Retinal pigment epithelial cell (primary cell): ENCODE results near the gene PDCL3.

ENCODE experiments used
- DNase-seq: peaks from one replicate; pipeline ENCODE4 v3.0.0-alpha.2; 2010; ENCODE audit warnings: low read depth
- H3K4me3 ChIP-seq: 2 replicates; pipeline ENCODE4 v1.5.1; 2011; ENCODE audit warnings: mild to moderate bottlenecking, low read length, control low read depth, moderate library complexity
- TF ChIP-seq, protein P1 (sequence below): conservative IDR thresholded peaks from 2 replicates; pipeline ENCODE4 v1.5.1; 2011; ENCODE audit warnings: low read depth, low read length, control low read depth, inconsistent platforms

The PDCL3 gene

GRCh38 chr2:100556746-100557145 lies 6.0 kb upstream of the PDCL3 start:
- TF ChIP-seq, protein P1, sequence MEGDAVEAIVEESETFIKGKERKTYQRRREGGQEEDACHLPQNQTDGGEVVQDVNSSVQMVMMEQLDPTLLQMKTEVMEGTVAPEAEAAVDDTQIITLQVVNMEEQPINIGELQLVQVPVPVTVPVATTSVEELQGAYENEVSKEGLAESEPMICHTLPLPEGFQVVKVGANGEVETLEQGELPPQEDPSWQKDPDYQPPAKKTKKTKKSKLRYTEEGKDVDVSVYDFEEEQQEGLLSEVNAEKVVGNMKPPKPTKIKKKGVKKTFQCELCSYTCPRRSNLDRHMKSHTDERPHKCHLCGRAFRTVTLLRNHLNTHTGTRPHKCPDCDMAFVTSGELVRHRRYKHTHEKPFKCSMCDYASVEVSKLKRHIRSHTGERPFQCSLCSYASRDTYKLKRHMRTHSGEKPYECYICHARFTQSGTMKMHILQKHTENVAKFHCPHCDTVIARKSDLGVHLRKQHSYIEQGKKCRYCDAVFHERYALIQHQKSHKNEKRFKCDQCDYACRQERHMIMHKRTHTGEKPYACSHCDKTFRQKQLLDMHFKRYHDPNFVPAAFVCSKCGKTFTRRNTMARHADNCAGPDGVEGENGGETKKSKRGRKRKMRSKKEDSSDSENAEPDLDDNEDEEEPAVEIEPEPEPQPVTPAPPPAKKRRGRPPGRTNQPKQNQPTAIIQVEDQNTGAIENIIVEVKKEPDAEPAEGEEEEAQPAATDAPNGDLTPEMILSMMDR: no peak
- DNase-seq: no peak
- H3K4me3 ChIP-seq: no peak overlapping the region

- no peak overlapping the region for H3K4me3 ChIP-seq
- TF ChIP-seq, protein P1: no peak
- no peak for DNase-seq
Measured at GRCh38 chr2:100560216-100560830, 2.5 kb upstream of the PDCL3 start.

GRCh38 chr2:100561191-100561590 lies 1.6 kb upstream of the PDCL3 start:
- DNase-seq: no peak
- H3K4me3 ChIP-seq: no peak overlapping the region
- TF ChIP-seq, protein P1: no peak

- TF ChIP-seq, protein P1: no peak
- no peak for DNase-seq
- peak overlapping the region; percentile 92 for H3K4me3 ChIP-seq
Measured at GRCh38 chr2:100563407-100564247, 834 bp downstream of the PDCL3 start.

- no peak for DNase-seq
- H3K4me3 ChIP-seq: no peak overlapping the region
- TF ChIP-seq, protein P1: no peak
Measured at GRCh38 chr2:100568989-100569388, 6.2 kb downstream of the PDCL3 start.

DNA sequence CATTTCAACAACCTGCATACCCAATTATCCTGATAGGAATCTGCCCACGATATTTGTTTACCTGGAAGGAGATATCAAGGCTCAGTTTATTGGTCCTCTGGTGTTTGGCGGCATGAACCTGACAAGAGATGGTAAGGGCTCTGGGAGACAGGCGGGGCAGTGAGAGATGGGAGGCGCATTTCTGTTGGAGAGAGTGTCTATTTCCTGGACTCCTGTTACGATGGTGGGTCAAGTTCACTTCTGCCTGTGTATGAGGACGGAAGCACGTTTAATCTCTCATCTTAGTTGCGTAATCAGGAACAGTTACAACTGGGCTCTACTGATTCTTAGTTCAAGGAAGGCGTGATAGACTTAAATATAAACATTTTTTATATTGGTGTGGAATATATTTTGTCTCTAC lies 8.9 kb downstream of the PDCL3 start:
- H3K4me3 ChIP-seq: no peak overlapping the region
- no peak for DNase-seq
- TF ChIP-seq, protein P1: no peak

- TF ChIP-seq, protein P1: no peak
- DNase-seq: no peak
- H3K4me3 ChIP-seq: no peak overlapping the region
Measured at GRCh38 chr2:100577777-100578176, 15.0 kb downstream of the PDCL3 start.
